Measurements from ENCODE around the gene SETD5.

GRCh38 chr3:9395570-9396300 lies 1.7 kb upstream of the SETD5 start:
- TF ChIP-seq EZH2 (IDR thresholded peaks at IDR 0.05; ENCODE audit: low read length, unreplicated experiment) (no peak), CTCF (conservative IDR thresholded peaks at IDR 0.05; ENCODE audit: low read depth, low read length) (no peak)

Data from PC-3 (cell line).